ENCODE results near the gene GRM4. TPM values are rescaled to one million over a fixed set of nuclear protein-coding genes. Genes with fewer than 3 reads are reported as not detected.

GRM4 gene
- total RNA-seq, 1 donor from 2014 or later: not detected

GRCh38 chr6:33999567-33999966 lies 146.3 kb downstream of the GRM4 start:
- DNase-seq (ENCODE audit: low read depth in 2 of 2): no peak

- DNase-seq (ENCODE audit: low read depth in 2 of 2): no peak
Observed at GRCh38 chr6:33998660-33999059, 147.2 kb downstream of the GRM4 start.

- no peak for DNase-seq (ENCODE audit: low read depth in 2 of 2)
Observed at GRCh38 chr6:33997265-33997664, 148.6 kb downstream of the GRM4 start.

- DNase-seq (ENCODE audit: low read depth in 2 of 2): no peak
Observed at GRCh38 chr6:33996120-33996475, 149.8 kb downstream of the GRM4 start.

GRCh38 chr6:33995309-33996119 lies 150.4 kb downstream of the GRM4 start:
- DNase-seq (ENCODE audit: low read depth in 2 of 2): no peak

GRCh38 chr6:33994472-33995308 lies 151.2 kb downstream of the GRM4 start:
- DNase-seq (ENCODE audit: low read depth in 2 of 2): no peak

GRCh38 chr6:33993653-33994471 lies 152.0 kb downstream of the GRM4 start:
- DNase-seq (ENCODE audit: low read depth in 2 of 2): no peak

GRCh38 chr6:33993091-33993490 lies 152.8 kb downstream of the GRM4 start:
- no peak for DNase-seq (ENCODE audit: low read depth in 2 of 2)

- DNase-seq (ENCODE audit: low read depth in 2 of 2): no peak
Observed at GRCh38 chr6:33992191-33992590, 153.7 kb downstream of the GRM4 start.

GRCh38 chr6:33991610-33992009 lies 154.3 kb downstream of the GRM4 start:
- no peak for DNase-seq (ENCODE audit: low read depth in 2 of 2)

GRCh38 chr6:33990061-33990541 lies 155.8 kb downstream of the GRM4 start:
- no peak for DNase-seq (ENCODE audit: low read depth in 2 of 2)

GRCh38 chr6:33989016-33989854 lies 156.7 kb downstream of the GRM4 start:
- no peak for DNase-seq (ENCODE audit: low read depth in 2 of 2)

- DNase-seq (ENCODE audit: low read depth in 2 of 2): no peak
Observed at GRCh38 chr6:33988121-33989015, 157.5 kb downstream of the GRM4 start.

GRCh38 chr6:33987531-33988021 lies 158.3 kb downstream of the GRM4 start:
- no peak for DNase-seq (ENCODE audit: low read depth in 2 of 2)

- no peak for DNase-seq (ENCODE audit: low read depth in 2 of 2)
Observed at GRCh38 chr6:33985947-33986346, 159.9 kb downstream of the GRM4 start.

GRCh38 chr6:33985313-33985751 lies 160.6 kb downstream of the GRM4 start:
- DNase-seq (ENCODE audit: low read depth in 2 of 2): no peak

GRCh38 chr6:33984466-33985312 lies 161.2 kb downstream of the GRM4 start:
- no peak for DNase-seq (ENCODE audit: low read depth in 2 of 2)

- DNase-seq (ENCODE audit: low read depth in 2 of 2): no peak
Observed at GRCh38 chr6:33983721-33984465, 162.0 kb downstream of the GRM4 start.
